Urinary bladder (tissue), 4 donors: ENCODE measurements around the gene KRTAP10-6. TPM values are rescaled to one million over a fixed set of nuclear protein-coding genes. Genes with fewer than 3 reads are reported as not detected.
A peak's percentile ranks its signal among the peaks of the same experiment; 100 is the strongest.
"Not testable (repeated sequence)": the region's sequence is repeated elsewhere in the genome, so short reads cannot be mapped to it uniquely, and the experiment has no call there.

ENCODE experiments used
- DNase-seq: peaks from one replicate; pipeline ENCODE4 v3.0.0-alpha.2; 2015; ENCODE audit errors: extremely low spot score
- H3K27ac ChIP-seq: one replicate; pipeline ENCODE4 v1.5.1; 2013; ENCODE audit warnings: low read depth, mild to moderate bottlenecking, moderate library complexity
- H3K36me3 ChIP-seq: one replicate; pipeline ENCODE4 v1.6.1; 2013; ENCODE audit warnings: mild to moderate bottlenecking, moderate library complexity; ENCODE audit not compliant: insufficient read depth
- H3K4me1 ChIP-seq: one replicate; pipeline ENCODE4 v1.6.1; 2013; ENCODE audit warnings: mild to moderate bottlenecking, moderate library complexity; ENCODE audit not compliant: insufficient read depth
- H3K4me3 ChIP-seq: one replicate; pipeline ENCODE4 v1.5.1; 2013; ENCODE audit warnings: low read depth, low read length
- WGBS: extraction: QIAGEN DNeasy Blood & Tissue Kit; methylation state at CpG from one replicate; pipeline ENCODE4 v1.1.7; 2013; 5-methylcytosine and 5-hydroxymethylcytosine counted together
- polyA plus RNA-seq: library from polyadenylated mRNA; stranded (reverse); fragments of 200-250 nt; gene quantifications from one replicate; pipeline ENCODE4 v1.2.3, GENCODE V29; 2013
- total RNA-seq: library from RNA; depleted of rRNA; stranded (reverse); fragments of >200 nt; gene quantifications from one replicate; pipeline ENCODE4 v1.2.3, GENCODE V29; 2014
- donor health status: healthy with polysubstance abuse.
- donor health status: healthy.

KRTAP10-6 gene
- total and polyA plus RNA-seq, 2 donors = not detected

- Histone ChIP-seq H3K4me3 (no peak overlapping the region), H3K4me1 (no peaks in the 10 kb centered on the region), H3K36me3 (no peaks in the 10 kb centered on the region), H3K27ac (no peak overlapping the region)
- DNase-seq = peak; percentile 23
- 13% methylated on average over 11 of the region's 11 CpGs for WGBS
Observed at GRCh38 chr21:44583089-44583799, 9.1 kb downstream of the KRTAP10-6 start.

- WGBS = 77% methylated on average over 15 of the region's 15 CpGs
- no peaks in the 10 kb centered on the region for H3K4me1 ChIP-seq
- no peak overlapping the region for H3K4me3 ChIP-seq
- no peak for DNase-seq
- no peak overlapping the region for H3K27ac ChIP-seq
- H3K36me3 ChIP-seq = no peaks in the 10 kb centered on the region
Observed at GRCh38 chr21:44582055-44582454, 10.2 kb downstream of the KRTAP10-6 start.

GRCh38 chr21:44581158-44581557 is 11.1 kb downstream of the KRTAP10-6 start:
- Histone ChIP-seq H3K36me3 (no peaks in the 10 kb centered on the region), H3K27ac (no peak overlapping the region), H3K4me1 (no peaks in the 10 kb centered on the region), H3K4me3 (no peak overlapping the region)
- DNase-seq = no peak
- 83% methylated on average over 3 of the region's 3 CpGs for WGBS

DNA sequence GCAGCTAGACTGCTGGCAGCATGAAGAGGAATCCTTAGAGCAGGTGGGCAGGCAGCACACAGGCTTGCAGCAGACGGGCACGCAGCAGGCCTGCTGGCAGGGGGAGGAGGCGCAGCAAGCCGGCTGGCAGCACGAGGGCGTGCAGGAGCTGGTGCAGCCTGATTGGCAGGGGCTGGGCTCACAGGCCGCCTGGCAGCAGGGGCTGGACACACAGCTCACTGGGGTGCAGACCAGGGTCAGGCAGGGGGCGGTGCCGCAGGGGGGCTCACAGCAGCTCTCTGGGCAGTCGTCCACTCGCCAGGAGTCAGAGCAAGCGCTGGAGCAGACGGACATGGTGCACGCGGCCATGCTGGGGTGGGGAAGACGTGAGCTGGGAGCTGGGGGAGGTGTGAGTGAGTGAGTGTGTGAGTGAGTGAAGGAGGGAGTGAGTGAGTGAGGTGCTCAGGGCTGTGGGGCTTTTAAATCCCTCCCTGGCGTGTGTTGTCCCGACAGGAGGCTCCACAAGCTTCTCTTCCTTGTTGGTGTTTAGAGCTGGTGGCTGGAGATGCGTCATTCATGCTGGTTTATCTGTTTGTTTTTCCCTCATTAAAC is 12.0 kb downstream of the KRTAP10-6 start, which contains the start of gene KRTAP10-5:
Gene KRTAP10-5 (minus strand): TSS at position 374 of the 591 bp plus-strand sequence. CDS start 26 bp downstream, at position 348.
- not testable (repeated sequence) for H3K4me1 ChIP-seq, H3K4me3 ChIP-seq, H3K36me3 ChIP-seq, DNase-seq, H3K27ac ChIP-seq
- WGBS = 41% methylated on average over 19 of the region's 19 CpGs

- no peaks in the 10 kb centered on the region for H3K36me3 ChIP-seq
- H3K4me1 ChIP-seq = no peaks in the 10 kb centered on the region
- no peak overlapping the region for H3K4me3 ChIP-seq
- 76% methylated on average over 7 of the region's 7 CpGs for WGBS
- H3K27ac ChIP-seq = no peak overlapping the region
- DNase-seq = no peak
Observed at GRCh38 chr21:44579833-44580144, 12.5 kb downstream of the KRTAP10-6 start.

GRCh38 chr21:44579056-44579832 is 13.1 kb downstream of the KRTAP10-6 start:
- no peak for DNase-seq
- Histone ChIP-seq H3K36me3 (no peaks in the 10 kb centered on the region), H3K4me3 (no peak overlapping the region), H3K27ac (no peak overlapping the region), H3K4me1 (no peaks in the 10 kb centered on the region)
- WGBS = 73% methylated on average over 22 of the region's 22 CpGs

DNA sequence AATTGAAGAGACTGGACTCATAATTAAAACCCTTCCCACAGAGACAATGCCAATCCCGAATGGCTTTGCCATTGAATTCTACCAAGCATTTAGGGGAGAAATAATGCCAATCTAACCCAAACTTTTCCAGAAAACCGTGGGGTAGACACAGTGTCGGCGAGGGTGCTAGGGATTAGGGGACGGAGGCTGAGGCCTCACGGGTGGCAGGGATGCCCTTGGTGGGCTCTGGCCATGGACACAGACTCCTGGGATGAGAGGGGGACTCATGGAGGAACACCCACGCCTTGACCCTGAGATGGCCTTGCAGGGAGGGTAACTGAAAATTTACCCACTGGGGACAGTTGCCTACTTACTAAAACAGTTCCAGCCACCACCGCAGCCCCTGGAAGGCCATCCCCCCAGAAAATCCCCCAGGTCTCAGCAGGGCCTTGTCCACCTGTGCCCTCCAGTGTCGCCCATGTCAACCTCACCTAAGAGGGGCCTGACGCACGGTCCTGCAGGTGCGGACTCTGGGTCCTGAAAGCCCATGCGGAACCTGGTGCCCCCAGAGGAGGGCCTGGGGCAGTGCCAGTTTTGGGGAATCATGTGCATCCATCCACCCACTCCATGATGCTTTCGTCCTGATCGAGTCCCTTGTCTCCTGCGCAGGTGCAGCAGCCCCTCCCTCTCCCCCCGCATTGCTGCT is 13.8 kb downstream of the KRTAP10-6 start:
- Histone ChIP-seq H3K36me3 (no peaks in the 10 kb centered on the region), H3K4me1 (no peaks in the 10 kb centered on the region), H3K4me3 (no peak overlapping the region), H3K27ac (no peak overlapping the region)
- 94% methylated on average over 17 of the region's 17 CpGs for WGBS
- DNase-seq = no peak

GRCh38 chr21:44576025-44576420 is 16.3 kb downstream of the KRTAP10-6 start:
- Histone ChIP-seq H3K36me3 (no peaks in the 10 kb centered on the region), H3K4me3 (no peak overlapping the region), H3K27ac (no peak overlapping the region), H3K4me1 (no peaks in the 10 kb centered on the region)
- WGBS = 81% methylated on average over 10 of the region's 10 CpGs
- no peak for DNase-seq

DNA sequence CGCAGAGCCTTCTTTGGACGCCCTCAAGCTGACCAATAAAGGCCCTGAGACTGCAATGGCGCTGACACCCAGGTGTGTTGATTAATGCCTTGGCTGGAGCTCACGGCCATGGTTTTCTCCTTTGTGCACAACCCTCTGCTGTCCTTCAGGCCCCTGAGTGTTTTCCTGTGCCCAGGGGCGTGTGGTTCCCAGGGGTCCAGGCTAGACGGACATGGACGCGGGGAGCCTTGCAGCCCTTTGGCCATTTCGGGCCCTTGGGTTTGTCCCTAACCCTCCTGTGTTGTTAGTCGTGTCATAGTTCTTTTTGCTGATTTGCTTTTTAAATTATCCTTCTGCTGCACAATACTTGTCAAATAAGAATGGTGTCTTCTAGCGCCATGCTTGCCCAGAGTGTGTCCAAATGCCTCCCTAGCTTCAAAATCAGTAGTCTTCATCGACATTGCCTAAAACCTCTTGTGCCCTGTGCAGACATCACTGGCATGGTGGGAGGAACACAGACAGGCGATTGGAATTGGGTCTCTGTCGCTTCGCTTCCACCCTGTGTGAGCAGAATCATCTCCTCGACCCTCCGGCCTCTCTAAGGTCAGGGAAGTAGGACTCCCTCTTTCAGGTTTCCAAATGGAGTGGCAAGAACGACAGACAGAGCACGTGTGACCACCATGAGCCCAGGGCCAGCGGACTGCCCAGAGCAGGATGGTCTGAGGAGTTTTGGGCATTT is 16.8 kb downstream of the KRTAP10-6 start:
- H3K4me3 ChIP-seq = no peak overlapping the region
- H3K27ac ChIP-seq = no peak overlapping the region
- H3K4me1 ChIP-seq = no peaks in the 10 kb centered on the region
- H3K36me3 ChIP-seq = no peaks in the 10 kb centered on the region
- 85% methylated on average over 20 of the region's 20 CpGs for WGBS
- DNase-seq = no peak

GRCh38 chr21:44574457-44575306 is 17.6 kb downstream of the KRTAP10-6 start:
- 30% methylated on average over 21 of the region's 21 CpGs for WGBS
- H3K36me3 ChIP-seq = no peaks in the 10 kb centered on the region
- no peaks in the 10 kb centered on the region for H3K4me1 ChIP-seq
- H3K4me3 ChIP-seq = no peak overlapping the region
- DNase-seq = no peak
- no peak overlapping the region for H3K27ac ChIP-seq

- H3K4me3 ChIP-seq, H3K36me3 ChIP-seq, DNase-seq, H3K4me1 ChIP-seq, H3K27ac ChIP-seq: not testable (repeated sequence)
- 63% methylated on average over 22 of the region's 25 CpGs for WGBS
Observed at GRCh38 chr21:44573630-44574456, 18.5 kb downstream of the KRTAP10-6 start, which contains the start of gene KRTAP10-4. Gene KRTAP10-4, plus strand, starts transcription at chr21:44573729. Its CDS starts 30 bp downstream, at chr21:44573759.
